ENCODE measurements around the gene GDF7.

- TF ChIP-seq CTCF (IDR thresholded peaks at IDR 0.05; ENCODE audit: control extremely low read depth in 1 of 3, insufficient read depth in 1 of 3, low read depth in 1 of 3, low read length in 3 of 3) (no peak), CBX5 (IDR thresholded peaks at IDR 0.05; ENCODE audit: low read depth, low read length) (no peak), E2F6 (IDR thresholded peaks at IDR 0.05) (no peak), EZH2 (IDR thresholded peaks at IDR 0.05; ENCODE audit: low read depth, low read length, severe bottlenecking) (no peak)
Measured at GRCh38 chr2:20625491-20626391, 41.2 kb upstream of the GDF7 start.

All from H1 (cell line).